Raji (cell line): ENCODE results near the gene GATD1.

Source experiments
- POLR2A ChIP-seq: IDR thresholded peaks from 2 replicates; pipeline ENCODE4 v1.6.1; 2011; ENCODE audit warnings: low read depth, low read length, control low read depth; ENCODE audit not compliant: insufficient read depth

Gene GATD1

GRCh38 chr11:745428-745827, 31.9 kb downstream of the GATD1 start:
- no peak for TF ChIP-seq POLR2A

- TF ChIP-seq POLR2A: no peak
Observed at GRCh38 chr11:742571-743201, 34.6 kb downstream of the GATD1 start.

DNA sequence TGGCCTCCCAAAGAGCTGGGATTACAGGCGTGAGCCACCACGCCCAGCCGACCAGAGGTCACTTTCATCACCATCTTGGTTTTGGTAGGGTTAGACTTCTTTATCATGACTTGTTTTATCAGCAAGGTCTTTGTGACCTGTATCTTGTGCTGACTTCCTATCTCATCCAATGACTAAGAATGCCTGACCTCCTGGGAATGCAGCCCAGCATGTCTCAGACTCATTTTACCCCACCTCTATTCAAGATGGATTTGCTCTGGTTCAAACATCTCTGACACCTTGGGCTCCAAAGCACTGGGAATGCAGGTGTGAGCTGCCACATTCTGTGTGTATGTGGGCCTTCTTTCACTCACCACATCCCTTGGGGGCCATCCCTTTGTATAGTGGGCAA, 35.1 kb downstream of the GATD1 start:
- no peak for TF ChIP-seq POLR2A

DNA sequence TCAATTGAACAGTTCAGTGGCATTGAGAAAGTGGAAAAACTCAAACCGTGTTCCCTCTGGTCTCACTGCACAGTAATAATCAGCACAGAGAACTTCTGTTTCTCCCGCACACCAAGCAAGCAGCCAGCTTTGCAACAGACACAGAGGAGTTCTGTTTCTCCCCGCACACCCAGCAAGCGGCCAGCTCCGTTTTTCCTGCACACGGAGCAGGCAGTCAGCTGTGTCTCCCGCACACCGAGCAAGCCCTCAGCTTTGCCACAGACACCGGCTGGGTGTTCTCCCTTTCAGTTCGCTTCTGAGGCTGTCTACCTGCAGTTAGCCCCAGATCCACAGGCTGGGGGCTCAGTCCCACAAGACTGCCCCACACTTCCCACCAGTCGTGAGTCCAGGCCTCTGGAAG, 39.9 kb downstream of the GATD1 start:
- TF ChIP-seq POLR2A: no peak

DNA sequence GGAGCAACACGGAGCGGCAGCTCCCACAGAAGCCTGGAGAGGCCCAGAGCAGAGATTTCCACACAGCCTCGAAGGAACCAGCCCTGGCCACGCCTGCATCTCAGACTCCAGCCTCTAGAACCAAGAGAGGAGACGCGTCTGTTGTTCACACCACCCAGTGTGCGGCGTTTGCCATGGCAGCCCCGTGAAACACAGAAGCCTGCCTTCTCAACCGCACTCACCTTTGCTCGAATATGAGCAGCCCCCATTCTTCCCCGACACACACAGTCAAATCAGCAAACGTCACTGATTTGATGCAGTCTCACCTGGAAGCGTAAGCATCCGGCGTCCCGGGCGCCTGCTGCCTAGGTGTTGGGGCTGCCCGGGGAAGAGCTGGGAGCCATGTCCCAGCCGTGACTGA, 44.2 kb downstream of the GATD1 start:
- TF ChIP-seq POLR2A: no peak

- no peak for TF ChIP-seq POLR2A
Observed at GRCh38 chr11:729492-730074, 47.7 kb downstream of the GATD1 start.

- no peak for TF ChIP-seq POLR2A
Observed at GRCh38 chr11:728901-729491, 48.3 kb downstream of the GATD1 start.

DNA sequence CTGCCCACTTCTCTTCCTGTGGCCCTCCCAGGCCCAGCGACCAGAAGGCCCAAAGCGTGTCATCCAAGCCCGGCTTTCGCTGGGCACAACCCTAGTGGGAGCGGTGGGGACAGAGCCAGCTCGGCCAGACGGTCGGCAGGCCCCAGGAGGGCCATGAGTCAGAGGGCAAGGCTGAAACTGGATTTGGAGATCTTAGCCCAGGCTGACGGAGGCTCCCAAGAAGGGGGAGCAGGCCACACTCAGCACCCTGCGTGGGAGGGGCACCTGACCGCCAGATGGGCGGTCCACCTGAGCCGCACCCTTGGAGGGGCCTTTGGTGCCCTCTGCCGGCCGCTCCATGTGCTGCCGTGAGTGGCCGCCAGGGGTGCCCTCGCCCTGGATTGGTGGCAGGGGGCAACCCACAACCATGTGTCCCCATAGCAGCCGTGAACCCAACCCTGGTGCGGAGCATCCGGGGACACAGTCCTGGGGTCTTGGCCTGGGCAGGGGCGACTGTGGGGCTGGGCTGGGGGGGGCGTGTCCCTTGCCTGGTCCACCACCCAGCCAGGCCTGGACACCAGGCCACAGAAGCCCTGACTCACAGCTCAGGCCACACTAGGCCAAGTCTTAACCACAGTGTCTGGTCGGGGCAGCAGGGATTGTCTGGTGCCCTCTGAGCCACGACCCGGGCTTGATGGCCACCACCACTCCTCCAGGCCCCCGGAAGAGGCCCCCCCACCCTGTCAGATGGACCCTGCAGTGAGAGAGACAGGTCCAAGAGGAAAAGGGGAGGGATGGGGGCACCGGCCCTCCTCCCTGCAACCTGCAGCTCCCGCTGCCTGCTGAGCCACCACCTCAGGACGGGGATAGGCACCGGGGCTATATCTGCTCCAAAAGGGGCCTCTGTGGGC, 49.2 kb downstream of the GATD1 start:
- TF ChIP-seq POLR2A: 0 out of 2 replicates have a peak, but pooled peaks have one; percentile 18

- TF ChIP-seq POLR2A: no peak
Observed at GRCh38 chr11:727281-727701, 50.0 kb downstream of the GATD1 start.

DNA sequence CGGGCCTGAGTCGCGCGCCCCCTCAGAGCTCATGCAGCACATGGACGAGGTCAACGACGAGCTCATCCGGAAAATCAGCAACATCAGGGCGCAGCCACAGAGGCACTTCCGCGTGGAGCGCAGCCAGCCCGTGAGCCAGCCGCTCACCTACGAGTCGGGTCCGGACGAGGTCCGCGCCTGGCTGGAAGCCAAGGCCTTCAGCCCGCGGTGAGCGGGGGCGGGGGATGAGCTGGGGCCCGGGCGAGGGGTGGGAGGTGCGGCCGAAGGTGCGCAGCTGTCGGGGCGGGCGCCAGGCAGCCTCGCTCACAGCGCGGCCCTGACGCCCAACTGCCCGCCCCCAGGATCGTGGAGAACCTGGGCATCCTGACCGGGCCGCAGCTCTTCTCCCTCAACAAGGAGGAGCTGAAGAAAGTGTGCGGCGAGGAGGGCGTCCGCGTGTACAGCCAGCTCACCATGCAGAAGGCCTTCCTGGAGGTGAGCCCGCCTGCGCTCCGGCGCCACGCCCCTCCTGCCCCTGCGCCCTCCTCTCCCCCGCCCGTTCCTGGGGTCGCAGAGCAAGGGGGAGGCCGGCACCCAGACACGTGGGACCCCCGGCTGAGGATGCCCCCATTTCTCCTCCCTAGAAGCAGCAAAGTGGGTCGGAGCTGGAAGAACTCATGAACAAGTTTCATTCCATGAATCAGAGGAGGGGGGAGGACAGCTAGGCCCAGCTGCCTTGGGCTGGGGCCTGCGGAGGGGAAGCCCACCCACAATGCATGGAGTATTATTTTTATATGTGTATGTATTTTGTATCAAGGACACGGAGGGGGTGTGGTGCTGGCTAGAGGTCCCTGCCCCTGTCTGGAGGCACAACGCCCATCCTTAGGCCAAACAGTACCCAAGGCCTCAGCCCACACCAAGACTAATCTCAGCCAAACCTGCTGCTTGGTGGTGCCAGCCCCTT, 50.7 kb downstream of the GATD1 start:
- no peak for TF ChIP-seq POLR2A

DNA sequence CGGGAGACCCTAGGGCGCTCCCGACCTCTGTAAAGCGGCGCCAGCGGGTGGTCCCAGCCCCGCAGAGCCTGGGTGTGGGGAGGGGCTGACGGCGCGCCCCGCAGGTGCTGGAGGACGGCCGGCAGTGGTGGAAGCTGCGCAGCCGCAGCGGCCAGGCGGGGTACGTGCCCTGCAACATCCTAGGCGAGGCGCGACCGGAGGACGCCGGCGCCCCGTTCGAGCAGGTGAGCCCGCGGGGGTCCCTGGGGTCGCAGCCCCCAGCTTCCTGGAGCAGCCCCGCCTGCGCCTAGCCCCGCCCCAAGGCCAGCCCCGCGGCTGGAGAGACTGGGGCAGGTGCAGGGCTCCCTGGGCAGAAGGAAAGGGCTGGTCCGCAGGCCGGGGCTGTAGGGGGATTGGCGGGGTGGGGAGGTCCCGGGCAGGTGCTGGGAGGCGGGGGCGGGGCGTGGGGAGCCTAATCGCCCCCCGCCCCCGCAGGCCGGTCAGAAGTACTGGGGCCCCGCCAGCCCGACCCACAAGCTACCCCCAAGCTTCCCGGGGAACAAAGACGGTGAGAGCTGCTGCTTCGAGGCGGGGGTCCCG, 51.6 kb downstream of the GATD1 start:
- no peak for TF ChIP-seq POLR2A

GRCh38 chr11:724778-725386, 52.4 kb downstream of the GATD1 start:
- TF ChIP-seq POLR2A: no peak

GRCh38 chr11:724049-724777, 53.1 kb downstream of the GATD1 start:
- no peak for TF ChIP-seq POLR2A
